Right renal pelvis (tissue), 4 donors: ENCODE data around the gene CCDC7. TPM values are rescaled to one million over a fixed set of nuclear protein-coding genes. Genes with fewer than 3 reads are reported as not detected.
"Not testable (repeated sequence)": the region's sequence is repeated elsewhere in the genome, so short reads cannot be mapped to it uniquely, and the experiment has no call there.

Source experiments
- DNase-seq, 4 donors: peaks; one replicate each; pipeline ENCODE4 v3.0.0-alpha.2; 2013; ENCODE audit warnings: low read depth in 4 of 4, low spot score in 3 of 4, missing footprints in 1 of 4
- polyA plus RNA-seq, 4 donors: library from polyadenylated mRNA; unstranded; fragments of 120-200 nt; gene quantifications; one replicate each; pipeline ENCODE4 v1.2.1, GENCODE V29; 2013; ENCODE audit not compliant: insufficient read length in 4 of 4

Gene CCDC7
- polyA plus RNA-seq, 4 donors = 3.9 to 6.6 (median 5.4) TPM

DNA sequence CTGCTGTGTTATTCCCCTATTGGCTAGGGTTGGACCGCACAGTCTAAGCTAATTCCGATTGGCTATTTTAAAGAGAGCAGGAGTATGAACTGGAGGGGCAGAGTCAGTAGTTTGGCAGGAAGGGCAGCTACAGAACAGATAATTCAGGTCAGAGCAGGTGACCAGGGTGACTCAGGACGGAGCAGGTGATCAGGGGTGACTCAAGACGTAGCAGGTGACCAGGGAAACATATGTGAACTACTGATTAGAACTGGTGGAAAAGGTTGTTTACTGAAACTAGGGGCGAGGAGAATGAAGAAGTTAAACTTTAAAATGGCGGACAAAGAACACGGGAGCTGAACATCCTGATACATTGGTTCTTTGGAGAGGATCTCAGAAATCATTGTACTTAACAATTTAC, 102.3 kb downstream of the CCDC7 start:
- no peak for DNase-seq

DNA sequence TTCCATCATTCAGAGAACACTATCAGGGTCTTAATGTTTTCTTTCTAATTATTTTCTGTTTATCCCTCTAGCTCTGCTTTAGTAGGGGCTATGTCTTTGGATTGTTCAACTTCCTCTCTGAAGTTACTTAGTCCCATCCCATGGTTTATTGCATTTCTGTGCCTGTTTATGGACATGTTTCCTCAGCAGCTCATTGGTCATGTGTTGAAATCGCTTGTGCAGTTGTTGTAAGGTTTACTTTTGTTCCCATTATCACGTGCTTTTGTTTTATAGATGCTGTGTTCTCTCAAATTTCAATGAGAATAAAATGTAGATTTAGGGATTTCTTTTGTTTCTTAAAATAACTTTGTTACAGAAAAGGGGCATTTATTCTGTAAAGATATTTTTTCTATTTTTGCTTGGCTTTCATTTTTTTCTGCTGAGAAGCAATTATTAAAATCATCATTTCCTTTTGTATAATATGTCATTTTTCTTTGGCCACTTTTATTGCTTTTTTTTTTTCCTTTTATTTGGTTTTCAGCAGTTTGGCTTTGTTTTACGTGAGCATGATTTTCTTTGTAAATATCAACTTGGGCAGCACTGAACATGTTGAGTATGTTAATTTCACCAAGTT, 110.9 kb downstream of the CCDC7 start:
- DNase-seq = no peak

DNA sequence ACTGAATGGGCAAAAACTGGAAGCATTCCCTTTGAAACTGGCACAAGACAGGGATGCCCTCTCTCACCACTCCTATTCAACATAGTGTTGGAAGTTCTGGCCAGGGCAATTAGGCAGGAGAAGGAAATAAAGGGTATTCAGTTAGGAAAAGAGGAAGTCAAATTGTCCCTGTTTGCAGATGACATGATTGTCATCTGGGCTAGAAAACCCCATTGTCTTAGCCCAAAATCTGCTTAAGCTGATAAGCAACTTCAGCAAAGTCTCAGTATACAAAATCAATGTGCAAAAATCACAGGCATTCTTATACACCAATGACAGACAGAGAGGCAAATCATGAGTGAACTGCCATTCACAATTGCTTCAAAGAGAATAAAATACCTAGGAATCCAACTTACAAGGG, 116.8 kb downstream of the CCDC7 start:
- not testable (repeated sequence) for DNase-seq

DNA sequence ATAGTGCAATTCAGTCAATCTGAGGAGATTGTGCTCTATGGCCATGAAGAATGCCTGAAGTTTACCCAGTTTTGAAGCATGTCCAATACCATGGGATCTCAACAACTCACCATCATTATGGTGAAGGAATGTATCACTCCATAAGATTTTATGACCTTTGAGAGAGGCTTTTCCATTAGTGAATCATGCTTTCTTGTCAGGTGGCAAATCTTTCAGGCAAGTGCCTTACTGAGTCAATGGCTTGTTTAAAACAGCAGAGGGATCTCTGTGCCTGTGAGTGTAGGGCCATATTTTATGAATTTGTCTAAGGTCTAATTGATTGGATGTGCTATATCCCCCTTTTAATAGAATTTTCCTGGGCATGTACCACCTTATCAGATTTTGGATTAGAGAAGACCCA, 131.5 kb downstream of the CCDC7 start:
- DNase-seq = no peak

DNA sequence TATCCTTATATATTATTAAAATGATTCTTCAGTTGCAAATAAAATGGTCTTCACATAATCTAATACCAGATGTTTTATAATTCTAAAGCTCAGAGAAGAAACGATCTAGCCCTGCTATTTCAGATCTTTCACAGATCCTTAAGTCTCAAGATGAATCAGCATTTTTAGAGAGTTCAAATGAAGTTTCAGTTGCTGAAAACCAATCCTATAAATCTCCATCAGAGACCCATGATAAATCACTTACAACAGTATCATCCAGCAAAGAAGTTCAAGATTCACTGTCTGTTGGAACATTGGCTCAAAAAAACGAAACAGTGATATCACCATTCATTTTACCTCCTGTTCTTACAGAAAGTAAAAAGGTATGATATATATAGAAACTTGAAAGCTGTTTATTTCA, 137.0 kb downstream of the CCDC7 start:
- no peak for DNase-seq

DNA sequence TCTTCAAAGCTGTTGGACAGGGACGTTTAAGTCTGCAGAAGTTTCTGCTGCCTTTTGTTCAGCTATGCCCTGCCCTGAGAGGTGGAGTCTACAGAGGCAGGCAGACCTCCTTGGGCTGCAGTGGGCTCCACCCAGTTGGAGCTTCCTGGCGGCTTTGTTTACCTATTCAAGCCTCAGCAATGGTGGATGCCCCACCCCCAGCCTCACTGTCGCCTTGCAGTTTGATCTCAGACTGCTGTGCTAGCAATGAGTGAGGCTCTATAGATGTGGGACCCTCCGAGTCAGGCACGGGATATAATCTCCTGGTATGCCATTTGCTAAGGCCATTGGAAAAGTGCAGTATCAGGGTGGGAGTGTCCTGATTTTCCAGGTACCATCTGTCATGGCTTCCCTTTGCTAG, 152.1 kb downstream of the CCDC7 start:
- DNase-seq = not testable (repeated sequence)

DNA sequence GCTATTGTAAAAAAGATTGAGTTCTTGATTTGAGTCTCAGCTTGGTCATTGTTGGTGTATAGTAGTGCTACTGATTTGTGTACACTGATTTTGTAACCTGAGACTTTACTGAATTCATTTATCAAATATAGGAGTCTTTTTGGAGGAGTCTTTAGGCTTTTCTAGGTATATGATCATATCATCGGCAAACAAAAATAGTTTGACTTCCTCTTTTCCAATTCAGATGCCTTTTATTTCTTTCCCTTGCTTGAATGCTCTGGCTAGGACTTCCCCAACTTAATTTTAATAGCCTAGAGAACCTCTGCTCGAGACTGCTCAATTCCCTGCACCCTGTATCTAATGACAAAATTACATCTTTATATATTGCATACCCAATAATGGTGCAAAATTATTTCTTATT, 154.4 kb downstream of the CCDC7 start:
- no peak for DNase-seq

DNA sequence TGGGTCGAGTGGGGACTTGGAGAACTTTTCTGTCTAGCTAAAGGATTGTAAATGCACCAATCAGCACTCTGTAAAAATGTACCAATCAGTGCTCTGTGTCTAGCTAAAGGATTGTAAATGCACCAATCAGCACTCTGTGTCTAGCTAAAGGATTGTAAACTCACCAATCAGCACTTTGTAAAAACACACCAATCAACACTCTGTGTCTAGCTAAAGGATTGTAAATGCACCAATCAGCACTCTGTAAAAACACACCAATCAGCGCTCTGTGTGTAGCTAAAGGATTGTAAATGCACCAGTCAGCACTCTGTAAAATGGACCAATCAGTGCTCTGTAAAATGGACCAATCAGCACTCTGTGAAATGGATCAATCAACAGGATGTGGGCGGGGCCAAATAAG, 155.6 kb downstream of the CCDC7 start:
- not testable (repeated sequence) for DNase-seq

DNA sequence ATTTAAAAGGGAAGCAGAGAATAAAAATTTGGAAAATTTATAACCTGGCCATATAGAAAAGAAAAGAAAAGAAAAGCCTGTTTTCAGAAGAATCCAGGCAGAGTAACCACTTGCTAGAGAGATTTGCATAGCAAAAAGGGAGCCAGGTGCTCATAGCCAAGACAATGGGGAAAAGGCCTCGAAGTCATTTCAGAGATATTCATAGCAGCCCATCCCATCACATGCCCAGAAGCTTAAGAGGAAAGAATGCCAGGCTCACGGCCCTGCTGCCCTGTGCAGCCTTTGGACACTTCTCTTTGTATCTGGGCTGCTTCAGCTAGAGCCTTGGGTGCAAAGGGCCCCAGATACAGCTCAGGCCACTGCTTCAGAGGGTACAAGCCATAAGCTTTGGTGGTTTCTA, 159.8 kb downstream of the CCDC7 start:
- DNase-seq = no peak

DNA sequence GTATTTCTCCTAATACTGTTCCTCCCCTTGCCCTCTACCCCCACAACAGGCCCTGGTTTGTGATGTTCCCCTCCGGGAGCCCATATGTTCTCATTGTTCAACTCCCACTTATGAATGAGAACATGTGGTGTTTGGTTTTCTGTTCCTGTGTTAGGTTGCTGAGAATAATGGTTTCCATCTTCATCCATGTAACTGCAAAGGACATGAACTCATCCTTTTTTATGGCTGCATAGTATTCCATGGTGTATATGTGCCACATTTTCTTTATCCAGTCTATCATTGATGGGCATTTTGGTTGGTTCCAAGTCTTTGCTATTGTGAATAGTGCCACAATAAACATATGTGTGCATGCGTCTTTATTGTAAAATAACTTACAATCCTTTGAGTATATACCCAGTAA, 164.6 kb downstream of the CCDC7 start:
- DNase-seq = not testable (repeated sequence)

DNA sequence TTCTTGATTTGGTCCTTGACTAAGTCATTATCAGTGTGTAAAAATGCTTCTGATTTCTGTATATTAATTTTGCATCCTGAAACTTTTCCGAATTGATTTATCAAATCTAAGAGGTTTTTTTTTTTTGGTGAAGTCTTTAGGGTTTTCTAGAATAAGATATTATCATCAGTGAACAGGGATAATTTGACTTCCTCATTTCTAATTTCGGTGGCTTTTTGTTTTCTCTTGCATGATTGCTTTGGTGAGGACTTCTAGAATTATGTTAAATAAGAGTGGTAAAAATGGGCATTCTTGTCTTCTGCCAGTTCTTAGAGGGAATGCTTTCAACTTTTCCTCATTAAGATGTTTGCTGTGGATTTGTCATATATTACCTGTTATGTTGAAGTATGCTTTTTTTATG, 170.5 kb downstream of the CCDC7 start:
- no peak for DNase-seq

DNA sequence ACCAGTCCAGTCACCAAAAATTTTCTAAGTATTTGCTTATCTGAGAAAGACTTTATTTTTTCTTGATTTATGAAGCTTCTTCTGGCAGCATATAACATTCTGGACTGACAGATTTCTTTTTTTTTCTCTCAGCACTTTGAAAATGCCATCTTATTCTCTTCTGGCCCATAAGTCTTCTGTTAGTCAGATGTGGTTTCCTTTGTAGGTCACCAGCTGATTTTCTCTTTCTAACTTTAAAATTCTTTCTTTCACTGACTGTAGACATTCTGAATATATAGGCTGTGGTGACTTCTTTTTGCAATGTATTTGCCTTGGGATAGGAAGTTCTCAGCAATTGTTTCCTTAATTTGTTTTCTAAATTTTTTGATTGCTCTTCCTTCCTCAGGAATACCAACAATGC, 172.5 kb downstream of the CCDC7 start:
- DNase-seq = no peak

DNA sequence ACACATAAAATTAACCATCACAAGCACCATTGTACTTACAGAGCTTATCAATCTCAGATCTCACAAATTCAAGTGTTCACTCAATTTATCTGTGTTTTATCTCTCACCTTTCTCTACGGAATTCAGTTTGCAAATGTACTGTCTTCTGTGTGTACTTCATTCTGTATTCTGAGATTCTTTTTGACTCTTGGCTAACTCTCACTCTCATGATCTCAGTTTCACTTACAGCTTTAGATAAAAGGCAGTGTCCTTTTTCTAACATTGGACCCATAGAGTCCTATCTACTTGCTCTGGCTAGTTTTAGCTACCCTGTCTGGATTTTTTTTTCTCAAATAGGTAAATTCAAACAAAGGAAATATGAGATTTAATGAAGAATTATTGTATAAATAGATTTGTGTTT, 176.0 kb downstream of the CCDC7 start:
- no peak for DNase-seq

DNA sequence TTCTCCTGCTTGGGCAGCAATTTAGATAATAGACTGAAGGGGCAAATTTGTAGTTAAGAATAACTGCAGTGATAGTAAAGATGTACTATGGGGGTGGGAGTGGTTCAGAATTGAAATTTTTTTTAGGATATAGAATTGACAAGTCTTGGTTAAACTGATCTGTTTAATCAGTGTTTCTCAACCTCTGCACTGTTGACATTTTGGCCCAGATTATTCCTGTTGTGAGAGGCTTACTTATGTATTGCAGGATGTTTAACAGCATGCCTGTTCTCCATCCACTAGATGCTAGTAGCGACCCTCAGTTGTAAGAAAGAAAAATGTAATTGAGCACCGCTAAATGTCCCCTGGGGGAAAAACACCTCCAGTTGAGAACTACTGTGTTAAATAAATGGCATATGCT, 176.5 kb downstream of the CCDC7 start:
- no peak for DNase-seq

DNA sequence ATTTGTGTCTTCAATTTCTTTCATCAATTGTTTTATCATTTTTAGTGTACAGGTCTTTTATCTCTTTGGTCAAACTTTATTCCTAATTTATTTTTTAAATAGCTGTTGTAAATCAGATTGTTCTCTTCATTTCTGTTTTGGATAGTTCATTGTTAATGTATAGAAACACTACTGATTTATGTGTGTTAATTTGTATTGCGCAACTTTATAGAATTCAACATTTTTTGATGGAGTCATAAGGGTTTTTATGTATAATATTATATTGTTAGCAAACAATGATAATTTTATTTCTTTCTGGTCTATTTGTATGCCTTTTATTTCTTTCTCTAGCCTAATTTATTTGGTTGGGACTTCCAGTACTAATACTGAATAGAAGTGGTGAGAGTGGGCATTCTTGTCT, 181.2 kb downstream of the CCDC7 start:
- no peak for DNase-seq

DNA sequence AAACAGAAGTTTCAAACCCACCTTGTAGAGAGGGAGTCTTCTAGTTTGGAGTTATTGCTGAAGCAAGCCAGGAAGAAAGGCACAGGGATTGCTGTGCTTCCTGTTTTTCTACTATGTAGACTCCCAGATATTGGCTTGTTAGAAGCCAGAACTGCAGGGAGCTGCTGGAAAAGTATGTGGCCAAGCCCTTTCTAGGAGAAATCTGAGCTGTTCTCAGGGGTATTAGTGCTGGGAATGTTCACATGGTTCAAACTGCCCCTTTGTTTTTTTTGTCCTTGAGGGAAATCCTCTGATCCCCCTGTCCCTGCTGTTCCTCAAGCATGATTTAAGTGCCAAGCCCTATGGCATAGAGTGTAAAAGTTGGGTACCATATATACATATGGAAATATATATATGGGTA, 184.0 kb downstream of the CCDC7 start:
- no peak for DNase-seq

DNA sequence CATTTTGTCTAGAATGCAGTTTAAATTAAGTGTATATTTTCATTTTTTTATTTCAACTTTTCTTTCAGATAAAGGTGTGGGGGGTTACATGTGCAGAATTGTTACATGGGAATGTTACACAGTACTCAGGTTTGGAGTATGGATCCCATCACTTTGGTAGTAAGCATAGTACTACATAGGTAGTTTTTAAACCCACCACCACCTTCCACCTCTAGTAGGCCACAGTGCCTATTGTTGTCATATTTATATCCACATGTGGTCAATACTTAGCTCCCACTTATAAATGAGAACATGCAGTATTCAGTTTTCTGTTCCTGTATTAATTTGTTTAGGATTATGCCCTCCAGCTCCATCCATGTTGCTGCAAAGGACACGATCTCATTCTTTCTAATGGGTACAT, 200.6 kb downstream of the CCDC7 start:
- no peak for DNase-seq

DNA sequence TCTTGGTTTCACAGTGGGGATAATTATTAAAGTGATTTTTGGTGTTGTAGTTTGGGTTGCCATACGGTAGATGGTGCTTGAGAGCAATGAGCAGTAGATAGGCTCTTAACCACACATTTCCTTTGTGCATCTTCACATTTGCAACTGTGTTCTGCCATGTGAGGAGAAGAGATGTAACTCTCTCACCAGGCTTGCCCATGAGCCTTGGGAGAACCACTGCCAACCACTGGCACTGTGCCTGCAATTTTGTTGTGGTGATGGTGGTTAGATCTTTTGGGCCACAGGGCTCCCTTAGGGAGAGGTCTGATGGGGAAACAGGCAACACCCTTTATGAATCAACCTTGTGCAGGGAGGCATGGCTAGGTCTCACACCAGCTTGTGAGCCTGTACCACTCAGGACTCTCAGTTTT, 204.3 kb downstream of the CCDC7 start:
- no peak for DNase-seq

DNA sequence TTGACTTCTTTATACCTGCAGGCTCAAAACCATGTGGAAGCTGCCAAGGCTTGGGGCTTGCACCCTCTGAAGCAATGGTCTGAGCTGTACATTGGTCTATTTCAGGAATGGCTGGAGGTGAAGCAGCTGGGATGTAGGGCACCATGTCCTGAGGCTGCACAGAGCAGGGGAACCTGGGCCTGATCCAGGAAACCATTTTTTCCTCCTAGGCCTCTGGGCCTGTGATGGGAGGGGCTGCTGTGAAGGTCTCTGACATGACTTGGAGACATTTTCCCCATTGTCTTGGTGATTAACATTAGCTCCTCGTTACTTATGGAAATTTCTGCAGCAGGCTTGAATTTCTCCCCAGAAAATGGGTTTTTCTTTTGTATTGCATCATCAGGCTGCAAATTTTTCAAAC, 211.5 kb downstream of the CCDC7 start:
- DNase-seq = not testable (repeated sequence)

DNA sequence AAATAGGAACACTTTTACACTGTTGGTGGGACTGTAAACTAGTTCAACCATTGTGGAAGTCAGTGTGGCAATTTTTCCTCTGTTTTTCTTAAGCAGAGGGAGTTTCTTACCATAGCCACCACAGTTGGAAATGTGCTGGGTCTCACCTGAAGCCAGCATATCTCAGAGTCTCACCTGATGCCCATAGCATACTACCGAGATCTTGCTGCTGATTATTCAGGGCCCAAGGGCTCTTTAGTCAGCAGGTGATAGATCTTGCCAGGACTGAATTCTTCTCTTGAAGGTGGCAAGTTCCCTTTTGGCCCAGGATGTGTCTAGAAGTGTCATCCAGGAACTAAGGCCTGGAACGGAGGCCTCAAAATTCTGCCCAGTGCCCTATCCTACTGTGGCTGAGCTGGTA, 215.4 kb downstream of the CCDC7 start:
- DNase-seq = no peak

DNA sequence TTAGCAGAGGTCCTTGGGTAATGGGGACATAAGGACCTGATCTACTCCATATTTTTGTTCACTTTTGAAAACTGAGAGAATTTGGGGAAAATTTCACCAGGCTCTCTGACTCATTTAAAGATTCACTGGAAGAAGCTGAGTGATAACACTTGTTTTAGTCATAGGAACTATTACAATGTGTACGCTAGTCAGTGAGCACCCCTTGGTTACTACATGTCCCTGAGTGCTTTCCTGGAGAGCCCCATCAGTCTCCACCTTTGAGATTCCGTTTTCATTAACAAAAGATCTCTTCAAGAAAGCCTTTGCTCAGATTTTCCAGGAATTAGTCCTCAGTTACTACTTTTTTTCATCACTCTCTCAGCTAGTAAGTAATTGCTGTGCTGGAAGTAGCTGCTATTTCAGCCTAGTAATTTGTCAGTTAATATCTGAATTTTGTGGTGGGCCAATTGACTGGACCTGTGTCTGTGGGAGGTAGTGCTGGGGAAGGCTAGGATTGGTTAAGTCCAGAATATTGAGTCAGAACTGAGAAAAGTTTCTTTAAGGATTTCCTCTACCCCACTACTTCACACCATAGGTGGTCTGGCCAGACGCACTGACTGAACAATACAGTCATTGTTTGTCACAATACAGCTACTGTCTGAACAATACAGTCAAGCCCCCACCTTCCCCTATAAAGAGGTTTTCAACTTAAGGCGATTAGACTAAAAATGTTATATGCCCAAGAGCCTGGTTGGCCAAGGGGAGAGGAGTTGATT, 235.0 kb downstream of the CCDC7 start:
- DNase-seq = no peak

DNA sequence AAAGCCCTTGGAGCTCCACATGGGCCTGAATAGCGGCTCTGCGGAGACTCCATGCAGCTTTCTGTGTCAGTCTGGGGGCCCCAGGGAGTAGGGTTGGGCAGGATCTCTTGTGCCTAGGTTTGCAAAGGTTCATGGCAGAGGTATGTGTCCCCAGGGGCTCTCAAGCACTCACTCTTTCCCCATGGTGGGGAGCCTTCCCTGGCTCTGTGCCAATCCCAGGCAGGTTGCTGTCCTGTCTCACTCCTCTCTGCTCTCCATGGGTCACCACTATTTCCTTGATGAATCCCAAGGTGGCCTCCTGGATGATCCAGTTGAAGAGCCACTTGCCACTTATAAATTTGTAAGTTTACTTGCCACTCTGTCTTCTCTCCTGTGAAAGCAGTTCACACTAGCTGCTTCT, 238.4 kb downstream of the CCDC7 start:
- no peak for DNase-seq

DNA sequence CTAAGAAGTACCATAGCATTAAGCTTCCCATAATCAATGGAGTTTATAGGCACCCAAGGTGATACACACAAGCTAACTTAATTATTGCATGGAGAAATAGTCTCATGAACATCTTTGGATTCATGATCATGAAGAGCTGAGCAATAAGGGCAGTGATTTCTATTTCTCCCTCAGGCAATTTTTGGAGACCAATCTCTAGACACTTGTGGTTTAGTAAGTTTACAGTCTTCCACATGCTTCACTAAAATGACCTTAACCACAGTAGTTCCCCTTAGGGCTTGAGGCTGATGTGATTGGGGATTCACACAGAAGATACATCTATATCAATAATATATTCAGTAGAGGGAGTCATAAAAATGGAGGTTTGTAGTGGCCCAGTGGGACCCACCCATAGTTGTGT, 241.2 kb downstream of the CCDC7 start:
- no peak for DNase-seq
